ENCODE data around the gene GASK1A. TPM values are rescaled to one million over a fixed set of nuclear protein-coding genes. Genes with fewer than 3 reads are reported as not detected.

GASK1A gene
- total and polyA plus RNA-seq, 2 of the 4 experiments (the other 2 are of a cell fraction): 0.18 to 0.19 TPM

DNA sequence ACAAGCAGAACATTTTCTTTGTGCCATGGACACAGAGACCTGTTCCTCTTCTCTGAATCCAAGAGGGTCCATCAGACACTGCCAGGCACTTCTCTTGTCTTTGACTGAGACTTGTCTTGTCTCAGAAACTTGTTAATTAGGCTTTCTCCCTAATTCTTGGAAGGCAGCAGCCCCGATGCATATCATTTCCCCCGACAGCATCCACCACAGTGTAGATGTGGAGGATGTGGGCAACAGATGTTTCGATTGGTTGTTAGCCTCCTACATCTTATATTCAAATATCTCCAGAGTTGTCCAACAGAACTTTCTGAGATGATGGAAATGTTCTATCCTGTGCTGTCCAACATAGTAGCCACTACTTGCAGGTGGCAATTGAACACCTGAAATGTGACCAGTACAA lies 15.5 kb downstream of the GASK1A start:
- Histone ChIP-seq H3K4ac (ENCODE audit: low read depth, low read length) (no peak overlapping the region), H2AK9ac (replicated peaks; ENCODE audit: low read depth, low read length, poor library complexity) (no peak overlapping the region), H3K4me2 (ENCODE audit: low read depth, low read length) (no peak overlapping the region), H3K56ac (ENCODE audit: extremely low read depth, insufficient read depth, low read length) (no peak overlapping the region), H3K4me3 (ENCODE audit: insufficient read depth, low read depth, low read length) (no peak overlapping the region), H4K8ac (ENCODE audit: low read depth in 2 of 2, low read length in 2 of 2) (no peak overlapping the region), H3K18ac (ENCODE audit: low read depth, low read length) (no peak overlapping the region), H3K9me3 (ENCODE audit: control insufficient read depth, insufficient read depth, low read length) (no peaks in the 10 kb centered on the region), H4K5ac (ENCODE audit: low read depth, low read length) (no peak overlapping the region), H2BK120ac (ENCODE audit: low read depth, low read length) (no peak overlapping the region), H4K91ac (ENCODE audit: insufficient read depth, low read depth, low read length) (no peak overlapping the region), H2AK5ac (ENCODE audit: low read depth, low read length) (no peak overlapping the region), H2BK20ac (ENCODE audit: low read depth, low read length) (no peak overlapping the region), H3K9ac (ENCODE audit: low read depth, low read length) (no peak overlapping the region), H3K27me3 (ENCODE audit: control insufficient read depth, insufficient read depth, low read length) (no peaks in the 10 kb centered on the region; the same call in 1 of the 2 replicates), H3K36me3 (ENCODE audit: control insufficient read depth, insufficient read depth, low read length) (no peaks in the 10 kb centered on the region), H3K14ac (replicated peaks; ENCODE audit: low read depth, low read length) (no peak overlapping the region), H3K79me1 (ENCODE audit: low read depth in 1 of 2, low read length in 2 of 2) (no peaks in the 10 kb centered on the region), H3K9me1 (ENCODE audit: insufficient read depth, low read length) (no peaks in the 10 kb centered on the region), H3K23ac (ENCODE audit: low read depth, low read length) (no peak overlapping the region), H2AFZ (replicated peaks; ENCODE audit: low read length, poor library complexity) (no peak overlapping the region), H3K4me1 (ENCODE audit: control insufficient read depth, insufficient read depth, low read length) (no peaks in the 10 kb centered on the region), H2BK15ac (ENCODE audit: low read depth, low read length) (no peak overlapping the region), H2BK5ac (ENCODE audit: low read depth, low read length, poor library complexity, severe bottlenecking) (no peak overlapping the region), H3K27ac (ENCODE audit: insufficient read depth, low read length) (no peak overlapping the region), H4K20me1 (ENCODE audit: insufficient read depth, low read length) (no peaks in the 10 kb centered on the region)
- no peak for TF ChIP-seq POLR2A (IDR thresholded peaks at IDR 0.05; ENCODE audit: low read depth, low read length)
- TF ChIP-seq, protein P1, sequence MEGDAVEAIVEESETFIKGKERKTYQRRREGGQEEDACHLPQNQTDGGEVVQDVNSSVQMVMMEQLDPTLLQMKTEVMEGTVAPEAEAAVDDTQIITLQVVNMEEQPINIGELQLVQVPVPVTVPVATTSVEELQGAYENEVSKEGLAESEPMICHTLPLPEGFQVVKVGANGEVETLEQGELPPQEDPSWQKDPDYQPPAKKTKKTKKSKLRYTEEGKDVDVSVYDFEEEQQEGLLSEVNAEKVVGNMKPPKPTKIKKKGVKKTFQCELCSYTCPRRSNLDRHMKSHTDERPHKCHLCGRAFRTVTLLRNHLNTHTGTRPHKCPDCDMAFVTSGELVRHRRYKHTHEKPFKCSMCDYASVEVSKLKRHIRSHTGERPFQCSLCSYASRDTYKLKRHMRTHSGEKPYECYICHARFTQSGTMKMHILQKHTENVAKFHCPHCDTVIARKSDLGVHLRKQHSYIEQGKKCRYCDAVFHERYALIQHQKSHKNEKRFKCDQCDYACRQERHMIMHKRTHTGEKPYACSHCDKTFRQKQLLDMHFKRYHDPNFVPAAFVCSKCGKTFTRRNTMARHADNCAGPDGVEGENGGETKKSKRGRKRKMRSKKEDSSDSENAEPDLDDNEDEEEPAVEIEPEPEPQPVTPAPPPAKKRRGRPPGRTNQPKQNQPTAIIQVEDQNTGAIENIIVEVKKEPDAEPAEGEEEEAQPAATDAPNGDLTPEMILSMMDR (conservative IDR thresholded peaks at IDR 0.05; ENCODE audit: low read depth, low read length): no peak
- TF ChIP-seq RAD21 (IDR thresholded peaks at IDR 0.05; ENCODE audit: low read length): no peak
- no peak for TF ChIP-seq RFX5 (IDR thresholded peaks at IDR 0.05; ENCODE audit: low read depth, low read length)
- no peak for TF ChIP-seq CEBPB (IDR thresholded peaks at IDR 0.05; ENCODE audit: low read depth, low read length)
- TF ChIP-seq, protein P2, sequence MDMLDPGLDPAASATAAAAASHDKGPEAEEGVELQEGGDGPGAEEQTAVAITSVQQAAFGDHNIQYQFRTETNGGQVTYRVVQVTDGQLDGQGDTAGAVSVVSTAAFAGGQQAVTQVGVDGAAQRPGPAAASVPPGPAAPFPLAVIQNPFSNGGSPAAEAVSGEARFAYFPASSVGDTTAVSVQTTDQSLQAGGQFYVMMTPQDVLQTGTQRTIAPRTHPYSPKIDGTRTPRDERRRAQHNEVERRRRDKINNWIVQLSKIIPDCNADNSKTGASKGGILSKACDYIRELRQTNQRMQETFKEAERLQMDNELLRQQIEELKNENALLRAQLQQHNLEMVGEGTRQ (IDR thresholded peaks at IDR 0.05; ENCODE audit: low read depth, low read length): no peak
- TF ChIP-seq, protein P3, sequence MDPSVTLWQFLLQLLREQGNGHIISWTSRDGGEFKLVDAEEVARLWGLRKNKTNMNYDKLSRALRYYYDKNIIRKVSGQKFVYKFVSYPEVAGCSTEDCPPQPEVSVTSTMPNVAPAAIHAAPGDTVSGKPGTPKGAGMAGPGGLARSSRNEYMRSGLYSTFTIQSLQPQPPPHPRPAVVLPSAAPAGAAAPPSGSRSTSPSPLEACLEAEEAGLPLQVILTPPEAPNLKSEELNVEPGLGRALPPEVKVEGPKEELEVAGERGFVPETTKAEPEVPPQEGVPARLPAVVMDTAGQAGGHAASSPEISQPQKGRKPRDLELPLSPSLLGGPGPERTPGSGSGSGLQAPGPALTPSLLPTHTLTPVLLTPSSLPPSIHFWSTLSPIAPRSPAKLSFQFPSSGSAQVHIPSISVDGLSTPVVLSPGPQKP (IDR thresholded peaks at IDR 0.05; ENCODE audit: borderline replicate concordance, low read depth, low read length): no peak
- no peak for TF ChIP-seq SMC3 (IDR thresholded peaks at IDR 0.05; ENCODE audit: low read depth, low read length)
- TF ChIP-seq CHD1 (IDR thresholded peaks at IDR 0.05; ENCODE audit: low read depth, low read length): no peak
- no peak for TF ChIP-seq FOS (IDR thresholded peaks at IDR 0.05; ENCODE audit: low read depth, low read length)
- no peak for TF ChIP-seq MAZ (IDR thresholded peaks at IDR 0.05; ENCODE audit: borderline replicate concordance, low read depth, low read length)
- TF ChIP-seq NFE2L2 (IDR thresholded peaks at IDR 0.05; ENCODE audit: low read depth, low read length): no peak
- TF ChIP-seq RCOR1 (IDR thresholded peaks at IDR 0.05; ENCODE audit: insufficient replicate concordance, low read length): no peak
- TF ChIP-seq MAFK (IDR thresholded peaks at IDR 0.05; ENCODE audit: low read depth, low read length): no peak
- TF ChIP-seq BHLHE40 (IDR thresholded peaks at IDR 0.05; ENCODE audit: low read depth, low read length): no peak
- no peak for TF ChIP-seq MXI1 (IDR thresholded peaks at IDR 0.05; ENCODE audit: borderline replicate concordance, low read depth, low read length)
- no CpG with 5 or more reads among the region's 3 CpGs for WGBS, 2 experiments (ENCODE audit: extremely low coverage in 2 of 2, insufficient read length in 1 of 2)
- DNase-seq: no peak
- intact Hi-C loops (cut with micrococcal nuclease): no loop called here
- dilution Hi-C loops (cut with HindIII; ENCODE audit: low sequenced_read_pairs, unreplicated experiment): no loop called here
- ChIA-PET CTCF (no interaction called here), POLR2A (ENCODE audit: unreplicated experiment) (no interaction called here)
- in situ Hi-C loops (cut with MboI; ENCODE audit: low sequenced_read_pairs): no loop called here
- no TSS peak for BruUV-seq (replicated peaks)
- no peak for ATAC-seq (ENCODE audit: low read depth)

Measured in IMR-90 (cell line).